Measurements from ENCODE around the gene MYT1.

MYT1 gene

DNA sequence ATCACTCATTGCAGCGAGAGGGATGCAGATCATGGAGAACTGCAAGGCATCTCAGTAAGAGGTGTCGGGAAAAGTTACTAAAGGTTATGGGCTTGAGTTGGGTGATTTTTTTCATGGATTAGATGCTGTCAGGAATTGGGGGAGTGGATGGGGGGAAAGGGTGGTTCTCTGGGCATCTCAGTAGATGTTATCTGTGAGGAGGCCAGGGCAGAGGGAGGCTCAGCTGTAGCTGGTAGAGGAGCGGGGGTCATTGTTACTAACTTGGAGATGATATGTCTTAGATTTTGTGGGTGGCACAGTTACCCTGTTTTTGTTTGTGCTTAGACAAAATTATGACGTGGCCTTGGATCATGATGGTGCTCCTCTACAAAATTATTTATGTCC, 88.7 kb downstream of the MYT1 start:
- DNase-seq (ENCODE audit: extremely low read depth, low read depth): no peak
- TF ChIP-seq, protein P1, sequence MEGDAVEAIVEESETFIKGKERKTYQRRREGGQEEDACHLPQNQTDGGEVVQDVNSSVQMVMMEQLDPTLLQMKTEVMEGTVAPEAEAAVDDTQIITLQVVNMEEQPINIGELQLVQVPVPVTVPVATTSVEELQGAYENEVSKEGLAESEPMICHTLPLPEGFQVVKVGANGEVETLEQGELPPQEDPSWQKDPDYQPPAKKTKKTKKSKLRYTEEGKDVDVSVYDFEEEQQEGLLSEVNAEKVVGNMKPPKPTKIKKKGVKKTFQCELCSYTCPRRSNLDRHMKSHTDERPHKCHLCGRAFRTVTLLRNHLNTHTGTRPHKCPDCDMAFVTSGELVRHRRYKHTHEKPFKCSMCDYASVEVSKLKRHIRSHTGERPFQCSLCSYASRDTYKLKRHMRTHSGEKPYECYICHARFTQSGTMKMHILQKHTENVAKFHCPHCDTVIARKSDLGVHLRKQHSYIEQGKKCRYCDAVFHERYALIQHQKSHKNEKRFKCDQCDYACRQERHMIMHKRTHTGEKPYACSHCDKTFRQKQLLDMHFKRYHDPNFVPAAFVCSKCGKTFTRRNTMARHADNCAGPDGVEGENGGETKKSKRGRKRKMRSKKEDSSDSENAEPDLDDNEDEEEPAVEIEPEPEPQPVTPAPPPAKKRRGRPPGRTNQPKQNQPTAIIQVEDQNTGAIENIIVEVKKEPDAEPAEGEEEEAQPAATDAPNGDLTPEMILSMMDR (IDR thresholded peaks at IDR 0.05; ENCODE audit: low read depth, low read length): no peak

DNA sequence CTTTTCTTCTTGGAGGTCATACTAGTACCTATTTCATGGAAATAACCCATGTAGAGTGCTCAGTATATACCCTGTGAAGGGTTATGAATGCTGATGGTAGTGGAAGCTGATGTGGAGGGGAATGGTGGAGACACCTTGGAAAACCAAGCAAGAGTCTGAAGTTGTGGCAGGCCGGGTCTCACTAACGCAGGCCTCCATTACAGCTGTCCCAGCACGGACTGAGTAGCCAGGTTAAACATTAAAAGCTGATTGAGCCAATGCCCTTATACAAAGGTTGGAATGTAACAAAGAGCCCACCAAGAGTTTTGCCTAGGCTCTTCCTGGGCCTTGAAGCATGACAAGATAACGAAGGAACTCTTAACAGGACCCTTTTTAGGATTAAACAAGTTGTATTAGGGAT, 89.2 kb downstream of the MYT1 start:
- DNase-seq (ENCODE audit: extremely low read depth, low read depth): no peak

GRCh38 chr20:64254156-64254555, 89.9 kb downstream of the MYT1 start:
- TF ChIP-seq, protein P1 (IDR thresholded peaks at IDR 0.05; ENCODE audit: low read depth, low read length): no peak
- DNase-seq (ENCODE audit: extremely low read depth, low read depth): no peak

More for the DNA sequence above, 89.2 kb downstream of the MYT1 start:
- TF ChIP-seq, protein P1 (IDR thresholded peaks at IDR 0.05; ENCODE audit: low read depth, low read length): no peak

DNA sequence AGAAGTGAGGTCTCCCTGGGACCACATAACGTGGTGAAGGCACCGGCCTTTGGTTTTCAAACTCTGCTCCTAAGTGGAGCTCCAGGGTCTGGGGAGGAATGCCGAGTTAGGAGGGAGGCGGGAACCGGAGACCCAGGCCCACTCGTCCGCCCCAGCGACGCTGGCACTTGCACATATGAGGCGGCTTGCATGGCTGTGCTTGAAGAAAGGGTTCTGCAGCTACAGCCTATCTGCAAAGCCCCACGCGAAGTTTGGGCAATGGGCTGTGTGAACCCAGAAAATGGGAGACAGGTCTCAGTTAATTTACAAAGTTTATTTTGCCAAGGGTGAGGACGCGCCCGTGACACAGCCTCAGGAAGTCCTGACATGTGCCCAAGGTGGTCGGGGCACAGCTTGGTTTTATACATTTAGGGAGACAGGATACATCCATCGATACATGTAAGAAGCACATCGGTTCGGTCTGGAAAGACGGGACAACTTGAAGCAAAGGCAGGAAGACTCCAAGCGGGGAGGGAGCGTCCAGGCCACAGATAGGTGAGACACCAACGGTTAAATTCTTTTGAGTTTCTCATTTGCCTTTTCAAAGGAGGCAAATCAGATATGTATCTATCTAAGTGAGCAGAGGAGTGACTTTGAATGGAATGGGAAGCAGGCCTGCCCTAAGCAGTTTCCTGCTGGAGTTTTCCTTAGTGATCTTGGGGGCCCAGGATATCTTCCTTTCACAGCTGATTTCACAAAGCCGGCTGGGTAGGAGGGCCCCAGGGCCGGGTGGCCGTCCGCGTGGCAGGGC, 90.5 kb downstream of the MYT1 start:
- TF ChIP-seq, protein P1 (IDR thresholded peaks at IDR 0.05; ENCODE audit: low read depth, low read length): no peak
- no peak for DNase-seq (ENCODE audit: extremely low read depth, low read depth)

DNA sequence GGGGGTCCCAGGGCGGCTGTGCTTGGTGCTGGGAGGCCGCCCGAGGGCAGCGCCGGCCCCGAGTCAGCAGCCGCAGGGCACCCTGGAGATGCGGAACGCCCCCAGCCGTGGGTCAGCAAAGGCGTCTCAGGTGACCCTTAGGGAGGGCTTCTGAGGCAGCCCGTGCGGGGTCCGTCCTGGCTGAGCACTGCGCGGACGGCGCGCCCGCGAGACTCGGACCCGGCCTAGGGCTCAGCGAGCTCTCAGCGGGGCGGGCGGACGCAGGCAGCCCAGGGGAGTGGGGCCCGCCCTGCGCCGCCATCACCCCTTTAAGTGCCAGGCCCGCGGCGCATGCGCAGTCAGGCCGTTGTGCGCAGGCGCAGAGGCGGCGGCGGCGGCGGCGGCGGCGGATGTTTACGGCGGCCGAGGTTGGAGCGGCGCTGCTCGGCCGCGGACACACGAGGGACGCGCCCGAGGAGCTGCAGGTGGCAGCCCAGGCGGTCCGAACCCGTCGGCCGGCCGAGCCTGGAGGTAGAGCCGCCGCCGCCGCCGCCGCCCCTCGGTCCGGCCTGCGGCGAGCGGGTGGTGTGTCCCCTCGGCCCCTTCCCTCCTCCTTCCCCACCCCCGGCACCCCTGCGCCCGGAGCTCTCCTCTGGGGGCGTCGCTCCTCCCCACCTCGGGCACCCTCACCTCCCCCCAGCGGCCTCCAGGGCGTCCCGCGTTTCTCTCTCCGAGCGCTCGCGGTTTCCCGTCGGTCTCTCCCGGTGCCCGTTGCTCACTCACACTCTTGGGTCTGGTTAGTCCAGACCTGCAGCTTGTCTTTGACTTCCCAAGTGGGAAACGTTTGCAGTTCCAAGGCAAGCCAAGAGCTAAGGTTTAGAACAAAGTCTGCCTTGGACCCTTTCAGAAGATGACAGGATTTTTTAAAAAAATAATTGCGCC, 91.4 kb downstream of the MYT1 start, which contains the start of gene PCMTD2:
Gene PCMTD2, plus strand, starts transcription at position 388 of the 921 bp plus-strand sequence. CDS start 4,218 bp downstream, outside the sequence.
- DNase-seq (ENCODE audit: extremely low read depth, low read depth): peak; percentile 49
- TF ChIP-seq, protein P1 (IDR thresholded peaks at IDR 0.05; ENCODE audit: low read depth, low read length): no peak; the same call in 1 of the 2 replicates

- no peak for DNase-seq (ENCODE audit: extremely low read depth, low read depth)
These were observed 92.2 kb downstream of the MYT1 start for GRCh38 chr20:64256282-64256935.

More at GRCh38 chr20:64256282-64256935, 92.2 kb downstream of the MYT1 start:
- TF ChIP-seq, protein P1 (IDR thresholded peaks at IDR 0.05; ENCODE audit: low read depth, low read length): no peak

Data from AG09319 (cell line).